ENCODE data around the gene GJB5.

GJB5 gene

DNA sequence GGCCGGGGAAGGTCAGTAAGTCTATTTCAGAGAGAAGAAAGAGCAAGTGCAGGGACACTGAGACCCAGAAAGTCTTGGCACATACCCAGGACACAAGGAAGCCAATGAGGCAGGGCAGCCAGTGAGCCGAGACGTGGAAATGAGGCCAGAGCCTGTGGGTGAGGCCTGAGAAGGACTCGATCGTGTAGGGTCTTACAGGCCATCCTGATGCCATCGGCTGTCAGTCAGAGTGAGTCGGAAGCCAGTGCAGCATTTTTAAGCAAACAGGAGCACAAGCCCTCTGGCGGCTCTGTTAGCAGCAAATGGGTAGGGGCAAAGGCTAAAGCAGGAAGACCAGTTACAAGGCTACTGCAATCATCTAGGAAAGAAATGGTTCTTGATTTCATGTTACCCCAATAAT, 20.1 kb downstream of the GJB5 start:
- DNase-seq (ENCODE audit: low spot score) = no peak

DNA sequence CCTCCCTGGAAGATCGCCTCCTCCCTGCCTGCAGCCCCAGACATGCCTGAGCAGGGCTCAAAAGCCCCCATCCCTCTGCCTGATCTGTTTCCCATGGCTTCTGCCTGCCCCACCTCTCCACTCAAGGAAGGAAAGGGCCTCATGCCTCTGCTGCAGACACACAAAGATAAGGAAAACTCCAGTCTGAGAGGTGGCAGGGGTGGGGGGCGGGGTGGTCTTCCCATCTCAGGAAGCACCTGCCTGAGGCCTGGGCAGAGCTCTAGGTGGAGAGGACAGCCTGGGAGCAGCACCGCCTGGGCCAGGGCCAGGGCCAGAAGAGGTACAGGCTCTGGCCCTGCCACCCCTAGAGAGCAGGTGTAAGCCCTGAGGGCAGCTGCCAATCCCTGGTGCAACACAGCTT, 22.1 kb downstream of the GJB5 start:
- no peak for DNase-seq (ENCODE audit: low spot score)

DNA sequence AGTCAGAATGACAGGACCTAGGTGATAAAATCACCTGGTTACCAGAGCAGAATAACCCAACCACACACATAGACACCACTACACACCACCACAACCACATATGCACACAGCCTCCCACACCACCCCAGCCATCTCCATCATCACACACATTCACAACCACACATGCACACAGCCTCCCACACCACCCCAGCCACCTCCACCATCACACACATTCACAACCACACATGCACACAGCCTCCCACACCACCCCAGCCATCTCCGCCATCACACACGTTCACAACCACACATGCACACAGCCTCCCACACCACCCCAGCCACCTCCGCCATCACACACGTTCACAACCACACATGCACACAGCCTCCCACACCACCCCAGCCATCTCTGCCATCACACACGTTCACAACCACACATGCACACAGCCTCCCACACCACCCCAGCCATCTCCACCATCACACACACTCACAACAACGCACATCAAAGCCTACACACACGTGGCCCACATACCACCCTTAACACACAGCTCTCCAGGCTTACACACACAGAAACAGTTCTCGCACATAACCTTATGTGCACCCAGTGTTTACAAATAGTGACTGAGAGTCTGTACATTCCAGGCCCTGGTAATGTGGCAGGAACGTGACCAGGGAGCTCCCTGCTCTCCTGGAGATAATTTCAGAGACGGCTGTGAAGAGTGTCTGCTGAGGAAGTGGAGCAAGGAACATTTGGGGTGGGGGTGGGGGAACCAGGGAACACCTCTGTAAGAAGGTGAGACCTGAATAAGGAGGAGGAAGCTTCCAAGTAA, 22.9 kb downstream of the GJB5 start:
- no peak for DNase-seq (ENCODE audit: low spot score)

DNA sequence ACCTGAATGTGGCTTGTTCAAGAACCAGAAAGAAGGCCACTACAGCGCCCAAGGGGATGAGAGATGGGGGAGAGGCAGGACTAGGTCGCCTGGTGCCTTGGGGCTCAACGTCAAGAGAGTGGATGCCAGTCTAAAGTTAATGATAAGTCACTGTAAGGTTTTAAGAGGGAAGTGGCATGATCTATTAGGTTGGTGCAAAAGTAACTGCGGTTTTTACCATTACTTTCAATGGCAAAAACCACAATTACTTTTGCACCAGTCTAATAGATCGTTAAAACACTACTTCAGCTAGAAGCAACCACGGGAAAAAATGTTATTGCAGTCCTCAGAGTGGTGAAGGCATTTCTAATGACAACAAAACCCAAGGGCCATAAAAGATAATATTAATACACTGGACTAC, 23.5 kb downstream of the GJB5 start:
- DNase-seq (ENCODE audit: low spot score) = no peak

DNA sequence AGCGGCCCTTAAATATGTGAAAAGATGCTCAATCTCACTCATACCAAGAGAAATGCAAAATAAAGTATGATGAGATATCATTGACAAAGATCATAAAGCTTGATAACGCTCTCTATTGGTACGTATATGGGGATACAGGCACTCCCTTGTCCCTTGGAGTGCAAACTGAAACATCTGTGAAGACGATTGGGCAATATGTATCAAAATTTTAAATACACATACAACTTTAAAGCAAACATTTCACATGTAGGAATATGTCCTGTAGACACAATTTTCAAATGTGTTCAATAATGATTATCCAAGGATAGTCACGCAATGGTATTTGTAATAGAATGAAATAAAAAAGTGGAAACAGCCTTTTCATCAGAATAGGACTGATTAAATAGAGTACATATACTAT, 24.2 kb downstream of the GJB5 start:
- no peak for DNase-seq (ENCODE audit: low spot score)

DNA sequence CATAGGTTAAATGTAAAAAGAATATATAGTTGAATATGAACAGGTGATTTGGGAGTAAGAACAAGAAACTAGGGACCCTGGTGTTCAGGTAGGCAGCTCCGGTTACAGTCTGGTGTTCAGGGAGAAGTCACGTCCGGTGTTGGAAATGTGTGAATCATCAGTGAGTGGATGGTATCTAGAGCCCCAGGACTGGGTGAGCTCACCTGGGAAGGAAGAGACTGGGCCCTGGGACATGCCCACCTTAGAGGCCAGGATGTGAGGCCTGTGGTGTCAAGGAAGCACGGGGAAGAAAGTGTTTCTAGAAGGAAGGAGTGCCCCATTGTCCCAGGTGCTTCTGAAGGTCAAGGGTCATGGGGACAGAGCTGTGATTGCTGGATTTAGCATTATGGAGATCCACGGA, 24.7 kb downstream of the GJB5 start:
- DNase-seq (ENCODE audit: low spot score) = no peak

DNA sequence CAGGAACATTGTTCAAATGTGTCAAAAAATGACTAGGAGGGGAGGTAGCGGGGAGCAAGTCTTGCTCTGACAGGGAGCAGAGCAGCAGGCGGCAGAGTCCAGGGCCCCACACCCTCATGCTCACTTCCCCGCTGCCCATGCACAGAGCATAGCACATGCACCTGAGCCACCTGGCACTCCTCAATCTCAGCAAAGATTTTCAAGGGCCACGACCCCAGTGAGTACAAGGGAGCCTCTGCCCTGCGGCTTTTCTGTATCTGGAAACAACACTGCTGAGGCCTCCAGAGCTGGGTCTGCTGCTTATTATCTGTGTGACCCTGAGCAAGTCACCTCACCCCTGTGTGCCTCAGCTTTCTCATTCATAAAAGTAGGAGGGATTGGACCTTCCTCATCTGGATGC, 25.1 kb downstream of the GJB5 start:
- DNase-seq (ENCODE audit: low spot score) = no peak

DNA sequence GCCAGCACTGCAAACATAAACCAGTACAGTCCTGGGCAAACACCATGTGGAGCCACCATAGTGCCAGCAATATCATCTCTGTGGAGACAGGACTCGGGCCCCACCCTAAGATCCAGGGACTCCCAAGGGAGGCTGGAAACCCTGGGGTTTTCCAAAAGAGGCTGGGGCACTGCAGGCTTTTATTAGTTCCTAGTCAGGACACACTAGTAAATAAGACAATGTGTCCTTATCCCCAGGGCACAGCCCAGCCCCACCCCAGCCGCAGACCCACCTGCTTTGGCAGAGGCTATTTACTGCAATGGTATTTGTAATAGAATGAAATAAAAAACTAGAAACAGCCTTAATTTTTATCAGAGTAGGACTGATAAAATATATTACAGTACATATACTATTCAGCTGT, 25.7 kb downstream of the GJB5 start:
- no peak for DNase-seq (ENCODE audit: low spot score)

DNA sequence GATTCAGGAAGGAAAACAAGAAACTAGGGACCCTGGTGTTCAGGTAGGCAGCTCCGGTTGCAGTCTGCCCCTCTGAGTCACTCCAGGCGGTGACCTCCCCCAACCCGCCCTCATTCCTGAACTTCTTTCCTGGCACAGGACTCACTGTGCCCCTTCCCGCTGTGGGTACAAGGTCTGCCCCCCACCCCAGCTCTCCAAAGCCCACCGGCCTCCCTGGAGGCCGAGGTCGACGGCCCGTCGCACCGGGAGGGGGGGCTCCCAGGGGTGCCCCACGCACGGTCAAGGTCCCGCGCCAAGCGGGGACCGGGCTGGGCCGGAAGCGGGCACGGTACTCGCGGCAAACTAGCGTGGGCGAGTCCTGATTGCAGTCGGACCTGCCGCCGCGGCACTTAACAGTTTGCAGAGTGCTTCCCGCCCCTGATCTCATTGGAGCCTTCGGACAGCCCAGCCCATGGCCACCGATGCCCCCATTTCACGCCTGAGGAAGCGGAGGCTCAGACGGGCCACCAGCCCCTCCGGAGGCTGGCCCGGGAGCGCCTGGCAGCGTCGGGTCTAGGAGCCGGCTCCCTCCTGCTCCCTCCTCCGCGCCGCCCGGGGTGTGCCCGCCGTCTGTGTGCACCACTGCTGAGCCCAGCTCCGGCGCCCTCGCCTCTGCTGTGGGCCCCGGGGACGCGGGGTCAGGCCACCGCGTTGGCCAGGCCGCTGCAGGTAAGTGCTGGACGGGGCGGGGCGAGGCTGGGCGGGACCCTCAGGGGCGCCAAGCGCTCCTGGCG, 26.4 kb downstream of the GJB5 start, which contains the start of gene GJB3:
Gene GJB3 (plus strand): TSS at position 144 of the 773 bp plus-strand sequence. CDS start 3,549 bp downstream, outside the sequence.
- DNase-seq (ENCODE audit: low spot score) = no peak

DNA sequence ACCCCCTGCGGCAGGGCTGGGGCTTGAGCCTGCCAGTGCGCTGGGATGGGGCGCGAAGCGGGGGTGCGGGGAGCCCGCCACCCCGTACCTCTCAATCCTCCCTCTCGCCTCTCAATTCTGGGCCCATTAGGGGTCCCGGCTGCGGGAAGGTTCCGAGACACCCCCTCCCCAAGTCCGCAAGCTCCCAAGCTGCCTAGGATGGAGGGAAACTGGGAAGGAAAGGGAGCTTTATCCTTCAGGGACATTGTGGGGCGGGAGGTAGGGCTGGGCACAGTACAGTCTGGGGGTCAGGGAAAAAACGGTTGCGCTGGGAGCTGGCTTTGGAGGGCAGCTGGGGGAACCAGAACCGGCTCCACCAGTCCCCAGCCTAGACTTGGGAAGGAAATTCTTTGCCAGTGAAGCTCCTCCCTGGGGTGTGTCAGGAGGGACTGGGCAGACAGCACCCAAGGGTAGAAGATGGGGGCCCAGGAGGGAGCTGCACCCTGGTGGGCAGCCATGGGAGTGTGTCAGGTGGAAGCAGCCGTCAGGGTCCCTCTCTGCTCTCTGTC, 27.1 kb downstream of the GJB5 start:
- DNase-seq (ENCODE audit: low spot score) = no peak

DNA sequence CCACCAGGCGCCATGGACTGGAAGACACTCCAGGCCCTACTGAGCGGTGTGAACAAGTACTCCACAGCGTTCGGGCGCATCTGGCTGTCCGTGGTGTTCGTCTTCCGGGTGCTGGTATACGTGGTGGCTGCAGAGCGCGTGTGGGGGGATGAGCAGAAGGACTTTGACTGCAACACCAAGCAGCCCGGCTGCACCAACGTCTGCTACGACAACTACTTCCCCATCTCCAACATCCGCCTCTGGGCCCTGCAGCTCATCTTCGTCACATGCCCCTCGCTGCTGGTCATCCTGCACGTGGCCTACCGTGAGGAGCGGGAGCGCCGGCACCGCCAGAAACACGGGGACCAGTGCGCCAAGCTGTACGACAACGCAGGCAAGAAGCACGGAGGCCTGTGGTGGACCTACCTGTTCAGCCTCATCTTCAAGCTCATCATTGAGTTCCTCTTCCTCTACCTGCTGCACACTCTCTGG, 29.9 kb downstream of the GJB5 start:
- DNase-seq (ENCODE audit: low spot score) = no peak

DNA sequence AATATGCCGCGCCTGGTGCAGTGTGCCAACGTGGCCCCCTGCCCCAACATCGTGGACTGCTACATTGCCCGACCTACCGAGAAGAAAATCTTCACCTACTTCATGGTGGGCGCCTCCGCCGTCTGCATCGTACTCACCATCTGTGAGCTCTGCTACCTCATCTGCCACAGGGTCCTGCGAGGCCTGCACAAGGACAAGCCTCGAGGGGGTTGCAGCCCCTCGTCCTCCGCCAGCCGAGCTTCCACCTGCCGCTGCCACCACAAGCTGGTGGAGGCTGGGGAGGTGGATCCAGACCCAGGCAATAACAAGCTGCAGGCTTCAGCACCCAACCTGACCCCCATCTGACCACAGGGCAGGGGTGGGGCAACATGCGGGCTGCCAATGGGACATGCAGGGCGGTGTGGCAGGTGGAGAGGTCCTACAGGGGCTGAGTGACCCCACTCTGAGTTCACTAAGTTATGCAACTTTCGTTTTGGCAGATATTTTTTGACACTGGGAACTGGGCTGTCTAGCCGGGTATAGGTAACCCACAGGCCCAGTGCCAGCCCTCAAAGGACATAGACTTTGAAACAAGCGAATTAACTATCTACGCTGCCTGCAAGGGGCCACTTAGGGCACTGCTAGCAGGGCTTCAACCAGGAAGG, 30.5 kb downstream of the GJB5 start:
- DNase-seq (ENCODE audit: low spot score) = no peak

DNA sequence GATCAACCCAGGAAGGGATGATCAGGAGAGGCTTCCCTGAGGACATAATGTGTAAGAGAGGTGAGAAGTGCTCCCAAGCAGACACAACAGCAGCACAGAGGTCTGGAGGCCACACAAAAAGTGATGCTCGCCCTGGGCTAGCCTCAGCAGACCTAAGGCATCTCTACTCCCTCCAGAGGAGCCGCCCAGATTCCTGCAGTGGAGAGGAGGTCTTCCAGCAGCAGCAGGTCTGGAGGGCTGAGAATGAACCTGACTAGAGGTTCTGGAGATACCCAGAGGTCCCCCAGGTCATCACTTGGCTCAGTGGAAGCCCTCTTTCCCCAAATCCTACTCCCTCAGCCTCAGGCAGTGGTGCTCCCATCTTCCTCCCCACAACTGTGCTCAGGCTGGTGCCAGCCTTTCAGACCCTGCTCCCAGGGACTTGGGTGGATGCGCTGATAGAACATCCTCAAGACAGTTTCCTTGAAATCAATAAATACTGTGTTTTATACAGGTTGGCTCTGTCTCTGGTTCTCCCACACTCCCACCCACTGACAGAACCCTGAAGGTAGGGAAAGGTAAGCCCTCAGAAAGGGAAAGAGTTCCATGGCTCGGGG, 31.1 kb downstream of the GJB5 start:
- no peak for DNase-seq (ENCODE audit: low spot score)

DNA sequence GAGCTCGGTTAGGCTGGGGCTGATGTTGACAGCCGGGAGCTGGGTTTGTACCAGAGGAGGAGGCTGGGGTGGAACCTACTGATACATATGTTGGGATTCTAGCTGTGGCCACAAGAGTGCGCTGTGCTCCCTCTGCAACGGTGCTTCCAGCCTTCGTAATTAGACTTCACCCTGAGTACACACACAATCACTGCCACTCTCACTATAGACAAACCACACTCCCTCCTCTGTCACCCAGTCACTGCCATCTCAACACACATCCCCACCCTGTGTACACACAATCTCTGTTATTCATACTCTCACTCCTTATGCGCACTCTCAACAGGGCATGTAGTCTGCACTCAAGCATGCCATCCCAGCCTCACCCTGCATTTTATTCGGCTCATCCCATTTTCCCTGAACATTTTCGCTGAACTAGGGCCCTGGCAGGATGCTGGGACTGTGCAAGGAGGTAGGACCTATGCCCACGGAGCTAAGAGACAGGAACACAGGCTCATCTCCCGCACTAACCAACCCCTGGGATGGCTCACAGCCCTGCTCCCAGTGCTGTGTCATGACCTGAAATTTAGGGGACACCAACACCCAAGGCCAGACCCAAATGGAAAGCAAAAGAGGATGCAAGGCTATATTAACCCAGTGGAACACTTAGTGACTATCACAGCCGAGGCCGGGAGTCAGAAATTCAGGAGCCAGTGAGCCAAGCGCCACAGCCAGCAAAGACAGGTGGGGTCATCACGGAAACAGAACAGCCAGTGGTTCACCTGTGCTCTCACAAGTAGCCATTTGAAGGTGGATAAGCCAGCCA, 31.9 kb downstream of the GJB5 start:
- peak; percentile 58 for DNase-seq (ENCODE audit: low spot score)

DNA sequence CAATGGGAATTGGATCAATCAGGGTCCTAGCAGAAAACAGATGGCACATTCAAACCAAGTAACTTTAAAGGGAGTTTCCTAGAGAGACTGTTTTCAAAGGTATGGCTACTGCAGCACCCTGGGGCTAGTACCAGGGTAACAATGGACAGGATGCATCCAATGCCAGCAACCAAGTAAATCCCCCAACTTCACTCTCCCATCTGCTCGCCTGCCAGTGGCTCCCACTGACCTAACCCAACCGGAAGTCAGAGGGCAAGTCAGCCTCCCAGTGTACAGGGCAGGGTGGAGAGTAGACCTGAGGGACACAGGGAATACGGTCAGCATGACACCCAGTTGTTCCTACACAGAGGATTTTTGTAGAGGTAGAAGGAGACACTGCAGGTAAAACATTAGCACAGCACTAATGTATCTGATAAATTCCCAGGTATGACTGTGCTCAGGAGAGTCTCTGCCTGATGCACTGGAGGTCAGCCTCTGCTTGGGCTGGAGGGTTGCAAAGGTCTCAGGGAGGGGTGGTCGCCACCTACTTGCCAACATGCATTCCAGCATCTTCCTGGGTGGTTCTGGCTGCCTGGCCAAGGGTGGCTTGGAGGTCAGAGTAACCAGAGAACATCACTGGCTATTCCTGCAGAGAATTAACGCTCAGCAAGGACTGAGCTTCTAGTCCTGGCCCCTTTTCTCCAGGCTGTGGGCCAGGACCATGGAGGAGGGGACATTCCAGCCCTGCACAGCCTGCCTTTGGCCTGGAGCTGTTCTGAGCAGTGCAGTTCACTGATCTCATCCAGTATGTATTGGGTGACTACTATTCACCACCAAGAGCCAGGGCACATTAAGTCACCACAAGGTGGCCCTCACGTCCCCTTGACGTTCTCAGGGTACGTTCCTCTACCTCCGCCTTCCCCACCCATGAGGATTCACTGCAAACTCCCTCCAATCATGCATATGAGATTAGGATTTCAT, 32.9 kb downstream of the GJB5 start:
- DNase-seq (ENCODE audit: low spot score) = no peak

DNA sequence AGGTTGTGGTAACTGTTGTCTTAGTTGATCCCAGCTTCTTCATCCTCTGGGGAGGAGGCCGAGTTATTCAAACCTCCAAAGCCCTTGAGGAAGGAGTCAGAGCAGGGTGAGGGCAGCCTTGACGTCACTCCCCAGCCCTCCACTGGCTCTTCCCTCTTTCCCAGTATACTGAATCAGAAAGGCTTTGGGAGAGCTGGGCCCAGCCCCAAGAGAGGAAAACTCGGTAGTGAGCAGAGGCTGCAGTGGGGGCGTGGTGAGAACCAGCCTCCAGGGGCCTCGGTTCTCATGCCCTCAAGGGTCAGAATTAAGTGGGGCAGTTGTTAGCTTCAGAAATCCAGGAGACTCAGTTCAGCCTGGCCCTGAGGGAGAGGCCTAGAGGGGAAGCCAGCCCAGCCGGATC, 36.1 kb downstream of the GJB5 start:
- DNase-seq (ENCODE audit: low spot score) = no peak

DNA sequence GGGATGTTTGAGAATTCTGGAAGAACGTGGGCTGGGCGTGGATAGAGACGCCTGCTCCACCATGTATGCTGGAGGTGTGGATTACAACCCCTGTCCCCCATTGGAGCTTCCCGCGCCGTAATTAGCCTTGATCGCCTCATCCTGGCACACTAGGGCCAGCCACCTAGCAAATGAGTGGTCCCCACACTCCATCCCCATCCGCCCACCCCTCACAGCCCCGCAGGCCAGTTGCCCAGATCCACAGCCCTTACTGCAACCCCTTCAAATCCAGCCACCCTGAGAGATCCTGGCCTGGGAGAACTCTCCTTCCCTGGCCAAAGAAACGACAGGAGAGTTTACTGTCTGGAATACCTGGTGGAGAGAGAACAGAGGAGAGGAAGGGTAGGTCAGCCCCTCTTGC, 37.6 kb downstream of the GJB5 start:
- DNase-seq (ENCODE audit: low spot score) = no peak

DNA sequence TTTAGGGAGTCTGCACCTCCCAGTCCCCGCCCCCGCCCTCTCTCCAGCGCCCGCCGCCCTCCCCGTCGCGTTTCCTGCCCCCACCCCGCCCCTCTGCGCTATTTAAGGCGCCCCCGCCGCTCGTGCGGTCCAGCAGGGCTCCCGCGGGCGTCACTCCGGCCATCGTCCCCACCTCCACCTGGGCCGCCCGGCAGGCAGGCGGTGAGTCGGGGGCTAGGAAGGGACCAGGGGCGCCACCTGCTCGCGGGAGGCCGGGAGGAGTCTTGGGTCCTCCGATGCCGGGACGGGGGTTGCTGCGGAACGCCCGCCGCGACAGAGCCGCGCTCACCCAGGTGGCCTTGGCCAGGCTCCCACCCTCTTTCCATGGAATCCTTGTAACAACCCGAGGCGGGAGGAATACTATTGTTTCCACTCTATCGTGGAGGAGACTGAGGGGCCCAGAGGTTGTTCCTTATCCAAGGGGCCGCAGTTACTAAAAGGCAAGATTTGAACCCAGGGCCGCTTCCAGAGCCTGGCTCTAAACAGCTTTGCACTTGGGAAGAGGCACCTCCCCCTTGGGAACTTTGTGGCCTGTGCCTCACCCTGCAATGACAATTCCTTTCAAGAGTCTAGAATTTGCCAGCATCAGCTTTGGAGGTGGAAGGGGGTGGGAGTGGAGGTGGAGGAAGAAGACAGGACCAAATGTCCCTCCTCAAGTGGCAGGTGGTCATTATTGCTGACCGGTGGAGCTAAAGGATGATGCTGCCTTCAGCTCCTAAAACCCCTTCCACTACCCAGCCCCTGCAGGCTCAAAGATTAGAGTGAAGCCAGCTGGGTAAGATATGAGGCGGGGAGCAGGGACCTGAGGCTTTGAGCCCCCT, 38.3 kb downstream of the GJB5 start, which contains the start of gene GJA4:
Gene GJA4 (plus strand): TSS at position 132 of the 860 bp plus-strand sequence. CDS start 1,215 bp downstream, outside the sequence.
- DNase-seq (ENCODE audit: low spot score) = no peak

Data from SK-N-DZ (cell line).